ENCODE results near the gene COPE. TPM values are rescaled to one million over a fixed set of nuclear protein-coding genes. Genes with fewer than 3 reads are reported as not detected.

COPE gene
- polyA plus RNA-seq, 1 donor from 2014 or later = 397 TPM

GRCh38 chr19:18853755-18854427 lies 65.3 kb downstream of the COPE start:
- H3K4me3 ChIP-seq (ENCODE audit: low read length) = no peak overlapping the region
- H2AFZ ChIP-seq (ENCODE audit: low read depth, low read length) = no peak overlapping the region
- no peak overlapping the region for H3K27ac ChIP-seq (ENCODE audit: low read length)
- TF ChIP-seq TAF1 (IDR thresholded peaks at IDR 0.05; ENCODE audit: low read depth) (no peak), REST (IDR thresholded peaks at IDR 0.05; ENCODE audit: borderline replicate concordance) (no peak), EZH2 (IDR thresholded peaks at IDR 0.05; ENCODE audit: borderline replicate concordance, insufficient read depth, low read length, poor library complexity, severe bottlenecking) (no peak), MXI1 (conservative IDR thresholded peaks at IDR 0.05; ENCODE audit: poor library complexity, severe bottlenecking) (no peak), CTCF (IDR thresholded peaks at IDR 0.05; ENCODE audit: poor library complexity, severe bottlenecking) (no peak), POLR2AphosphoS5 (IDR thresholded peaks at IDR 0.05) (no peak), EP300 (conservative IDR thresholded peaks at IDR 0.05; ENCODE audit: poor library complexity, severe bottlenecking) (no peak), RAD21 (conservative IDR thresholded peaks at IDR 0.05) (no peak), SMC3 (conservative IDR thresholded peaks at IDR 0.05; ENCODE audit: poor library complexity) (no peak)
- H3K27me3 ChIP-seq (ENCODE audit: insufficient read depth, low read depth, low read length) = no peaks in the 10 kb centered on the region
- no peaks in the 10 kb centered on the region for H3K9me2 ChIP-seq (ENCODE audit: insufficient read depth, low read length)
- no peaks in the 10 kb centered on the region for H3K36me3 ChIP-seq (ENCODE audit: insufficient read depth, low read length)
- H3F3A ChIP-seq (ENCODE audit: insufficient read depth, low read length, poor library complexity, severe bottlenecking) = no peaks in the 10 kb centered on the region
- H3K79me2 ChIP-seq (replicated peaks; ENCODE audit: insufficient read depth, low read length) = peaks cover 1% of the 10 kb centered on the region
- no peaks in the 10 kb centered on the region for H4K20me1 ChIP-seq (ENCODE audit: insufficient read depth)
- no peak overlapping the region for H3K9ac ChIP-seq (ENCODE audit: low read length)
- no peak overlapping the region for H3K4me2 ChIP-seq (ENCODE audit: low read length)
- no peaks in the 10 kb centered on the region for H3K9me3 ChIP-seq (ENCODE audit: low read length)

GRCh38 chr19:18852648-18853047 lies 66.5 kb downstream of the COPE start:
- H3K9me3 ChIP-seq (ENCODE audit: low read length) = no peaks in the 10 kb centered on the region
- no peak overlapping the region for H3K4me2 ChIP-seq (ENCODE audit: low read length)
- H3F3A ChIP-seq (ENCODE audit: insufficient read depth, low read length, poor library complexity, severe bottlenecking) = no peaks in the 10 kb centered on the region
- no peaks in the 10 kb centered on the region for H3K36me3 ChIP-seq (ENCODE audit: insufficient read depth, low read length)
- peaks cover 6% of the 10 kb centered on the region for H3K79me2 ChIP-seq (replicated peaks; ENCODE audit: insufficient read depth, low read length)
- no peak overlapping the region for H3K4me3 ChIP-seq (ENCODE audit: low read length)
- no peaks in the 10 kb centered on the region for H4K20me1 ChIP-seq (ENCODE audit: insufficient read depth)
- no peak overlapping the region for H3K9ac ChIP-seq (ENCODE audit: low read length)
- H3K27ac ChIP-seq (ENCODE audit: low read length) = no peak overlapping the region
- H3K9me2 ChIP-seq (ENCODE audit: insufficient read depth, low read length) = no peaks in the 10 kb centered on the region
- H3K27me3 ChIP-seq (ENCODE audit: insufficient read depth, low read depth, low read length) = no peaks in the 10 kb centered on the region
- no peak for TF ChIP-seq TAF1 (IDR thresholded peaks at IDR 0.05; ENCODE audit: low read depth)
- TF ChIP-seq EP300 (conservative IDR thresholded peaks at IDR 0.05; ENCODE audit: poor library complexity, severe bottlenecking) = no peak
- no peak for TF ChIP-seq MXI1 (conservative IDR thresholded peaks at IDR 0.05; ENCODE audit: poor library complexity, severe bottlenecking)
- no peak for TF ChIP-seq POLR2AphosphoS5 (IDR thresholded peaks at IDR 0.05)
- TF ChIP-seq RAD21 (conservative IDR thresholded peaks at IDR 0.05) = no peak
- no peak for TF ChIP-seq CTCF (IDR thresholded peaks at IDR 0.05; ENCODE audit: poor library complexity, severe bottlenecking)
- no peak for TF ChIP-seq REST (IDR thresholded peaks at IDR 0.05; ENCODE audit: borderline replicate concordance)
- no peak for TF ChIP-seq EZH2 (IDR thresholded peaks at IDR 0.05; ENCODE audit: borderline replicate concordance, insufficient read depth, low read length, poor library complexity, severe bottlenecking)
- no peak for TF ChIP-seq SMC3 (conservative IDR thresholded peaks at IDR 0.05; ENCODE audit: poor library complexity)
- H2AFZ ChIP-seq (ENCODE audit: low read depth, low read length) = no peak overlapping the region
